ENCODE measurements around the gene COBL.

COBL gene

GRCh38 chr7:51080622-51081269 lies 235.9 kb downstream of the COBL start:
- DNase-seq (ENCODE audit: low read depth, low spot score): peak; percentile 88

- no peak for DNase-seq (ENCODE audit: low read depth, low spot score)
Measured at GRCh38 chr7:51080216-51080615, 236.4 kb downstream of the COBL start.

DNA sequence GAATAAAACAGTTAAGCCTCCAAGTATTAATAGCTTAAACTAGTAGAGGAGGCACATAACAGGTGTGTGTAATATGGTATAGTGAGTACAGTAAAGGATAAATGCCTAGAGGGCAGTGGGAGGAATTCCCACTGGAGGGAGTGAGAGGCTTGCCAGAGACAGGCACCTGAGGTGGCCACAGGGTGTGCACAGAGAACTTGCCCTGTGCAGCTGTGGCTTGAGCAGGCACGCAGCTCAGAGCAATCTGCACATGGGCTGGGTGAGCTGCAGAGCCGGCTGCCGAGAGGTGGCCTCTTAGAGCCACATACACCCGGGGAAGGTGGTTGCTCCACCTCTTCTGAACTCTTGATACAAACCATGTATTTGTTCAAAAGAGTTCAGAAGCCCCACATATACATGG lies 237.1 kb downstream of the COBL start:
- no peak for DNase-seq (ENCODE audit: low read depth, low spot score)

DNA sequence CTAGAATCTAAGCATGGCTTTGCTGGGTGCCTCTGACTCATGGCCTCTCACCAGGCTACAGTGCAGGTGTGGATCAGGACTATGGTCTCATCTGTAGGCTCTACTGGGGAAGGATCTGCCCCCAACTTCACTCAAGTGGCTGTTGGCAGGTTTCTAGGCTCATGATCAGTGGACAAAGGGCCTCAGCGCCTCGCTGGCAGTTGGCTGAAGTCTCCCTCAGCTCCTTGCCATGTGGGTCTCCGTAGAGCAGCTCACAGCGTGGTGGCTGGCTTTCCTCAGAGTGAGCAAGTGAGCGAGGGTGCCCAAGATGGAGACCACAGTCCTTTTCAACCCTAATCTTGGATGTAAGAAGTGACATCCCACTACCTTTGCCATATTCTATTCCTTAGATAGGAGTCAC lies 238.0 kb downstream of the COBL start:
- no peak for DNase-seq (ENCODE audit: low read depth, low spot score)

GRCh38 chr7:51077987-51078370 lies 238.6 kb downstream of the COBL start:
- DNase-seq (ENCODE audit: low read depth, low spot score): no peak

DNA sequence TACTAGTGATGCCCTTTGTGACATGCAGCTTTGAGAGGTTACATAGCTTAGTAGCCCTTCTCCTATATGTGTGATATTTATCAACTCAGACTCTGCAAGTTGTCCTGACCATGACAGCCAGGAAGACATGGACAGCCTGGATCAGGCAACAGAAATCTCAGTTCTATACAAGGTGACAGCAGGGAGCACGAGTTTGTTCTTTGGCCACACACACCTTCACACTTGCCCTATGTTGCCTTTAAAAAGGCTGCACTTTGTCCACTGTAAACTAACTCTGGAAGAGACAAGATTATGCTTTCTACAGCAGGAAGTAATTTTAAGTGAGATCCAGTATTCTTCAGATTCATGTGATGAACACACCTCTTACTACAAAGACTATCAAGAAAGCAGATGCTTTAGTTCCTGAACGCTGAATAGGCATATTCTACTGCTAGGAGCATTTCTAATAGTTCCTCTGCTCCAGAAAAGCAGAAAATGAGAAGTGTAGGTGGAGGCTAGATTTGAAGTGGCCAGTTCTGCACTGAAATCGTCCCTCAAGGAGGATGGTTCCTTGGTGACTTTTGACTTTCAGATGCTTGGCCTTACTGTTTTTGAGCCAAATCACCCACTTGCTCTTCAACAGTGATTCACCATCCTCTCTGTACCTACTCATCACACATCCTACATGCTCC lies 239.2 kb downstream of the COBL start:
- no peak for DNase-seq (ENCODE audit: low read depth, low spot score)

DNA sequence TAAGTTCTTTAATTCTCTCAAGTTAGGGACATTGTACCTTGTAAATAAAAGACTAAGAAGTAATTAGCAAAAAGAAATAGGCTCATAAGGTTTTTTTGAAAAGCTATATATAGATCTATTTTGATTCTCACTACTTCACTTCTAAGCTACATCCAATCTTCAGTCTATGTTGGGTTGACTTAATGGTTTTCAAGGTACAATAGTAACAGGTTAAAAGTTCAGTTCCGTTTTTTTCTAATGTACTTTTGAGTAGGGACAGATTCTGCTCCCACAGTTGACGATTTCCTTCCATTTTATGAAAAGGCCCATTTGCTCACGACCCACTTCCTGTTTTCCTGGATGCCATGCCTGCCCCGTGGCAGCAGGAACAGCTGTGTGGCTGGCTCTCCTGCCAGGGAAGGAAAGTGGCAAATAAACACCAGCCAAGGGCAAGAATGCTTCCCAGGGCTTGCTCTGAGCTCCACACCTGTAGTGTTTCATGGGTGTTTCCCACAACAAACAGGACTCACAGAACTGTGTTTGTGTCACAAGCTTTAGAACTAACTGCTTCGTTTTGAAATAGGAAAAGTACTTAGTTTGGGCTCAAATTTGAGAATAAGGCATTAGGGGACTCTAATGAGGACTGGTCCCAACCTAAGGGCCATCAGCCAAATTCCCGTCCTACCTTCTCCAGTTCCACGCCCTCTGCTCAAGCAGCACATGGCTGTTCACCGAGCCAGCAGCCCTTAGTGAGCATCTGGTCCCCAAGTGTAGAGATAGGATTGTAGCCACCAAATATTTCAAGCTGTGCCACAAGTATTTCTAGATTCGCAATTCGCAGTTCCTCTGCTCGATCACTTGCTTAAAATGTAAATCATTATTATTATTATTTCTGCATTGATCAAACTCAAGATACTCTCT lies 240.7 kb downstream of the COBL start:
- no peak for DNase-seq (ENCODE audit: low read depth, low spot score)

GRCh38 chr7:51073171-51073570 lies 243.4 kb downstream of the COBL start:
- DNase-seq (ENCODE audit: low read depth, low spot score): no peak

GRCh38 chr7:51072281-51072680 lies 244.3 kb downstream of the COBL start:
- no peak for DNase-seq (ENCODE audit: low read depth, low spot score)

GRCh38 chr7:51071427-51071826 lies 245.2 kb downstream of the COBL start:
- DNase-seq (ENCODE audit: low read depth, low spot score): no peak

- no peak for DNase-seq (ENCODE audit: low read depth, low spot score)
Measured at GRCh38 chr7:51070151-51070550, 246.5 kb downstream of the COBL start.

DNA sequence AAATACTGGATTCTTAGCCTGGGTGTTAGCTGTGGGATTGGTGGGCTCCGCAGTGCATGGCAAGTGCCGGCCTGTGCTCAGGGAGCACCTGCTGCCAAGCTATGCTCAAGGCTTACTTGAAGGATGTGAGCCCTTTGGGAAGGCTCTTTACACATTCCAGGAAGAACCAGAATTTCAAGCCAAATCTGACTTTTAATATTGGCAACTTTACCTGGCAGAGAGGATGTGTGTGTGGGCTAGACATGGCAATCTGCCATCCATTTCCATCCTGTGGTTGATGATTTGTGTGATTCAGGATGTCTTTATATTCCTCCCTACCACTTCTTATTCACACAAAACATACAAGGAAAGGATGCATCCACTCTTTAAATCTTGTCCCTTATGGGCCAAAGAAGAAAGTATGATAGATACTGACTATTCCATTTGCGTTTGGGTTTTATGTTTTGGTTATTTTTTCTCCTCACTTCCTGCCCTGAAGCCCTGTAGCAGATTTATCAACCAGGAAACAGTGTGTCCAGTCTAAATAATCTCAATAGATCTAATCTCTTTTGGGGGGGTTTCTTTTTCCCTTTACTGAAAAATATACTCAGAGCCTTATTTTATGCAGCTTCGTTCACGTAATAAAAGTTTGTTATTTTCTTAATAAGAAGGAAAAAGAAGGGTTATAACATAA lies 247.1 kb downstream of the COBL start:
- DNase-seq (ENCODE audit: low read depth, low spot score): no peak

DNA sequence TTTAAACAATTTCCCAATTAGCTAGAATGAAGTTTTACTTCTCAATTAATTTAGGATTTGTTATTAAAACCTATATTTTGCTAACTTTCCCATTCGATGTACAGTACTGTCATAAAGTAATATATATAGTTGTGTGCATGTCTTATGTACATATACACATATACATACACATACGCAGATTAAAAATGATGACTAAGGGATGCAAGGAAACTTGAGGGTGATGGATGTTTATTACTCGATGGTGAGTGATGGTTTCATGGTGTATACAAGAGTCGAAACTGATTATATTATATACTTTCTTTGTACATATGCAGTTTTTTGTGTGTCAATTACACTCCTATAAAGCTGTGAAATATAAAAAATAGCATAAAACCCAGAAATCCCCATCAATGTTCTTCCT lies 248.2 kb downstream of the COBL start:
- no peak for DNase-seq (ENCODE audit: low read depth, low spot score)

- no peak for DNase-seq (ENCODE audit: low read depth, low spot score)
Measured at GRCh38 chr7:51067757-51068156, 248.9 kb downstream of the COBL start.

DNA sequence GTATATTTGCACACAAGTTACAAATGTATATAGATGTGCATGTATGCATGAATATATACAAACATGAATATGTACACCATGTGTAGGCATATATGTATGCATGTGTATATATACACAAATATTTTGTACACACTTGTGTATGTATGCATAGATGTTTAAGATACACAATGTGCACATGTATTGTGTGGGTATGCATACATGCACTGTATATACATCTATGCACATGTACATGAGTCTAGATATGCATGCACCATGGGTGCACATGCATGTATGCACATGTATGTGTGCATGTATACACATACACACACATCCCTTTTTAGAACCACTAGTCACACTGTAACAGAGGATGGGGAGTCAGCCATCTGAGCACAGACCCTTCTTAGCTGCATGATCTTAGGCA lies 249.4 kb downstream of the COBL start:
- no peak for DNase-seq (ENCODE audit: low read depth, low spot score)

DNA sequence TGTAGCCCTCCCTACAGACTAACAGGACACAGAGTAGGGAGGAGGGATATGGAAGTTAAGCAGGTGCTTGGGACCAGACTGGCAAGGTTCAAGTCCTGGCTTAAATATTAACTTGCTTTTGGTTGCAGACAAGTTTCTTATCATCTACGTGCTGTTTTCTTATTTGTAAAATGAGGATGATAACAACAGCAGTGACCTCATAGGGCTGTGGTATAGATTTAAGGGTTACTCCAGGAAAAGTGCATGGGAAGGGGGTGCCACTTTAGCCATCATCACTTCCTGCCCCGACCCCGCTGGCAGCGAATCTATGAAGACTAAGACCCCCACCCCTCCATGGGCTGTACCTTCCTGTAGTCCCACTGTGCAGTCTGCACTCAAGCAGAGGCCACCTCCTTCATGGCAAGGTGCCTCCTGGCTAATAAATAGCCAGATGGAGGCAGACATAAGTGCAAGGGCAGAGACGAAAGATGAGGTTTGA lies 250.2 kb downstream of the COBL start:
- no peak for DNase-seq (ENCODE audit: low read depth, low spot score)

DNA sequence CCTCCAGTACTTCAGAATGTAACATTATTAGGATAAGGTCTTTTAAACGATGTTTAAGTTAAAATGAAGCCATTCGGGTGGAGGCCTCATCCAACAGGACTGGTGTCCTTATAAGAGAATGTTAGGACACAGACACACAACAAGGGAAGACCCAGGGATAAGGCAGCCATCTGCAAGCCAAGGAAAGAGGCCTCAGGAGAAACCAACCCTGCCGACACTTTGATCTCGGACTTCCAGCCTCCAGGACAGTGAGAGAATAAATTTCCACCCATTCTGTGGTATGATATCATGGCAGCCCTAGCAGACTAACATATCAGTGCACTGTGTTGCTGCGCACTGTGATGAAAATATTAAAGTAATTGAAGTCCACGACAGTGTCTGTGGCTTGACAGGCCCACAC lies 250.8 kb downstream of the COBL start:
- no peak for DNase-seq (ENCODE audit: low read depth, low spot score)

DNA sequence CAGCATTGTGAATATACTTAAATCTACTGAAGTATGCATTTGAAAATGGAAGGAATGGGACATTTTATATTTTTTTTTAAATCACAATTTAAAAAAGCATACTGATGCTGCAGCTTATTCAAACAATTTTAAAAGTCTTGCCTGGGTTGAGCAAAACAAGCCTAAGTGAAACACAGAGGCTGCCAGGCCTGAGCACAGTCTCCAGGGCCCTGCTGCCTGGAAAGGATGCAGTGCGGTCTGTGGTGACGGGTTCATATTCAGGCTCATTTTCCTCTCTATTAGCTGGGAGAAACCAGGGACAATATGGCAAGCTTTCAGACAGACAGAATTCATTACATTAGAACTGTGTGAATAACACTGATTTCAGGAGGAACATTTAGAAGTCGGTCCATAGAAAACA lies 251.9 kb downstream of the COBL start:
- DNase-seq (ENCODE audit: low read depth, low spot score): no peak

DNA sequence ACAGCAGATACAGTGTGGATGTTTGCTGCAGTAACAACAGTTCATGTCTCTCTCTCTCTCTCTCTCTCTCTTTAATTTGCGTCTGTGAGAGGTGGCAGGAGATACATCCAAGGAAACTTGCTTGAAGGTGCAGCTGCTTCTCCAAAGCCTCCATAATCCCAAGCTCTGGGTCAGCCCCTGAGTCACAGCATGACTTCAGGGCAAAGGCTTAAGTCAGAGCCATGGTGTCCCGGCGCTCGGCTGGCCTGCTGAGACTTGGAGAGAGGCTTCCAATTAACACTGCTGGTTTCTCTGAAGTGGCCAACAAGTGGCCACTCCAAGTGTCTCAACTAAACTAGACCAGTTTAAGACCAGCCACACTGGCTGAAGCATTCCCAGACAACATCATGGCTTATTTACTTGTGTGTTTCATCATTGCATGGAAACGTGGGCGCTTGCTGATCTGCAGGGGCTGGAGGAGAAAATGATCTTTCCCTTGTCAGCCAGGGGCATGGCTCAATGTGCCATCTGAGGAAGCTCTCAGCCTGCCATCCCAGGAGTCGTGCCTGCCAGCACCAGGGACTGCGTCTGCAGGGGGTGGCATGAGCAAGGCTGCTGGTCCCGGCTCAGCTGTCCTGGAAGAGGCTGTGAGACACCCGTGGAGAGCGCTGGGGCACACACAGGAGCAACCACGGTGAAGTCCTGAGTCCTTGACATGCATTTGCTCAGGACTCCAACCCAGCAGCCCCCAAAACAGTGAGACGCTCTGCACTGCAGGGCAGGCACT lies 254.2 kb downstream of the COBL start:
- no peak for DNase-seq (ENCODE audit: low read depth, low spot score)

- DNase-seq (ENCODE audit: low read depth, low spot score): no peak
Measured at GRCh38 chr7:51060536-51060935, 256.1 kb downstream of the COBL start.

DNA sequence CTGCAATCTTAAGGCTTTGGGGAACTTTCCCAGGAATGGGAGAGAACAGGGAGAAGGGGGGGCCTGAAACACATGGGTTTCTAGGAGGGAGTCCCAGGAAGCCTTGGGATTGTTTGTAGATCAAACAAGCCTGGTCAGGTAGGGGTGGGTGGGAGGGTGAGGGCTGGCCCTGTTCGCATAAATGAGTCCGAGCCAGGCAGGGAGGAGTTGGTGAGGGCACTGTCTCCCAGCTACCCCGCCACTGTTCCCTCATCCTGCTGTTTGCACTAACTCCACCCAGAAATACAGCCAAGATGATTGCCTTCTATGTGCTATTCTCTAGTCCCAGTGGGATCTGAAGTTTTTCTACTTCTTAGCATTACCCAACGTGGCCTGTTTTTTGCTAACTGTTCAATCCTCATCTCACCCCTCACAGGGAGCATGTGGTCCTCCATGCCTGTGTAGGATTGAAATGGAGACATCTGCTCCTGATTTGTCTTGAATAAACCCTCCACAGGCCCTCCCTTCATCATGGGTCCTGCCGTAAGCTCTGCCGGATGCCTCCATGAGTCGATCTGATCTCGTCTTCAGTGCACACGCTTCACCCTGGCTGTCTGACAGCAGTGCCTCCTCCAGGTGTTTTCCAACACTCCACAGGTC lies 257.0 kb downstream of the COBL start:
- DNase-seq (ENCODE audit: low read depth, low spot score): no peak
